Measurements from ENCODE around the gene CC2D1B. TPM values are rescaled to one million over a fixed set of nuclear protein-coding genes. Genes with fewer than 3 reads are reported as not detected.

The CC2D1B gene
- total and polyA plus RNA-seq, 9 of the 15 experiments (the other 6 are each of a cell fraction or from before 2014, with no cell fraction given): 1.2 to 33.6 (median 25.5) TPM

GRCh38 chr1:52365746-52366516, at the start of gene CC2D1B (continued):
- TF ChIP-seq FOXJ3 (CRISPR knock-in tag; IDR thresholded peaks at IDR 0.05) (no peak), MBD2 (IDR thresholded peaks at IDR 0.05; ENCODE audit: borderline replicate concordance, low read depth) (peak; percentile 41; the same call in 1 of the 2 replicates), NRF1 (conservative IDR thresholded peaks at IDR 0.05 in 1 of 2, IDR thresholded peaks at IDR 0.05 in 1 of 2) (peak; percentile 100), POLR2H (tag; IDR thresholded peaks at IDR 0.05; ENCODE audit: low read depth) (peak; percentile 61; the same call in 1 of the 2 replicates), SIN3A (IDR thresholded peaks at IDR 0.05; ENCODE audit: borderline replicate concordance in 2 of 2, control insufficient read depth in 1 of 2, low read depth in 2 of 2, low read length in 2 of 2) (peak; percentile 56 to 83; a peak in 3 of 4 replicates), PHB (CRISPR knock-in tag; IDR thresholded peaks at IDR 0.05) (peak; percentile 87; the same call in 1 of the 2 replicates), SETDB1 (IDR thresholded peaks at IDR 0.05; ENCODE audit: low read length) (peak; percentile 40), KDM2B (CRISPR knock-in tag; IDR thresholded peaks at IDR 0.05) (no peak), ZEB2 (IDR thresholded peaks at IDR 0.05) (no peak), ZSCAN29 (IDR thresholded peaks at IDR 0.05) (no peak), LEF1 (IDR thresholded peaks at IDR 0.05) (0 out of 2 replicates have a peak, but pooled peaks have one; percentile 17), YY1 (IDR thresholded peaks at IDR 0.05; ENCODE audit: borderline replicate concordance in 1 of 3, control insufficient read depth in 1 of 3, extremely low read depth in 1 of 3, insufficient read depth in 3 of 3, insufficient read length in 1 of 3, insufficient replicate concordance in 2 of 3, low read depth in 1 of 3, low read length in 2 of 3) (peak in 2 of 3 experiments; percentile 38 to 63), ZNF785 (CRISPR knock-in tag; IDR thresholded peaks at IDR 0.05) (no peak), MAZ (CRISPR knock-in tag; conservative IDR thresholded peaks at IDR 0.05 in 1 of 2, IDR thresholded peaks at IDR 0.05 in 1 of 2) (peak; percentile 97 to 98), SAFB (IDR thresholded peaks at IDR 0.05; ENCODE audit: borderline replicate concordance, low read depth, low read length) (no peak), ZNF707 (CRISPR knock-in tag; conservative IDR thresholded peaks at IDR 0.05) (no peak), RBM34 (IDR thresholded peaks at IDR 0.05; ENCODE audit: borderline replicate concordance, insufficient read depth, low read length) (peak; percentile 93; the same call in 1 of the 2 replicates), NFIC (IDR thresholded peaks at IDR 0.05) (peak; percentile 63), FOXJ2 (tag; IDR thresholded peaks at IDR 0.05) (peak; percentile 57; the same call in 1 of the 2 replicates), TOE1 (IDR thresholded peaks at IDR 0.05; ENCODE audit: borderline replicate concordance) (peak; percentile 97), TOE1 (CRISPR knock-in tag; IDR thresholded peaks at IDR 0.05; ENCODE audit: borderline replicate concordance, low read depth) (0 out of 2 replicates have a peak, but pooled peaks have one; percentile 1), L3MBTL2 (IDR thresholded peaks at IDR 0.05) (no peak; the same call in none of the 2 replicates), NKRF (IDR thresholded peaks at IDR 0.05; ENCODE audit: borderline replicate concordance) (0 out of 2 replicates have a peak, but pooled peaks have one; percentile 41), EP300 (IDR thresholded peaks at IDR 0.05; ENCODE audit: low read length) (peak; percentile 18; the same call in 1 of the 2 replicates), SMC3 (conservative IDR thresholded peaks at IDR 0.05; ENCODE audit: insufficient read depth, low read depth, low read length) (peak; percentile 17; the same call in 1 of the 2 replicates), FUS (optimal IDR thresholded peaks at IDR 0.05; ENCODE audit: low read depth, low read length) (peak; percentile 87), TEAD1 (CRISPR knock-in tag; IDR thresholded peaks at IDR 0.05) (0 out of 4 replicates have a peak, but pooled peaks of 1 of the 2 experiments have one; percentile 76)
